UCSD-AML1 (cell line): ENCODE measurements around the gene EEF1AKMT1.

Experiments
- DNase-seq: peaks from one replicate; lab custom pipeline; 2025; ENCODE audit not compliant: unreplicated experiment; lab: John Stamatoyannopoulos, UW

Gene EEF1AKMT1

DNA sequence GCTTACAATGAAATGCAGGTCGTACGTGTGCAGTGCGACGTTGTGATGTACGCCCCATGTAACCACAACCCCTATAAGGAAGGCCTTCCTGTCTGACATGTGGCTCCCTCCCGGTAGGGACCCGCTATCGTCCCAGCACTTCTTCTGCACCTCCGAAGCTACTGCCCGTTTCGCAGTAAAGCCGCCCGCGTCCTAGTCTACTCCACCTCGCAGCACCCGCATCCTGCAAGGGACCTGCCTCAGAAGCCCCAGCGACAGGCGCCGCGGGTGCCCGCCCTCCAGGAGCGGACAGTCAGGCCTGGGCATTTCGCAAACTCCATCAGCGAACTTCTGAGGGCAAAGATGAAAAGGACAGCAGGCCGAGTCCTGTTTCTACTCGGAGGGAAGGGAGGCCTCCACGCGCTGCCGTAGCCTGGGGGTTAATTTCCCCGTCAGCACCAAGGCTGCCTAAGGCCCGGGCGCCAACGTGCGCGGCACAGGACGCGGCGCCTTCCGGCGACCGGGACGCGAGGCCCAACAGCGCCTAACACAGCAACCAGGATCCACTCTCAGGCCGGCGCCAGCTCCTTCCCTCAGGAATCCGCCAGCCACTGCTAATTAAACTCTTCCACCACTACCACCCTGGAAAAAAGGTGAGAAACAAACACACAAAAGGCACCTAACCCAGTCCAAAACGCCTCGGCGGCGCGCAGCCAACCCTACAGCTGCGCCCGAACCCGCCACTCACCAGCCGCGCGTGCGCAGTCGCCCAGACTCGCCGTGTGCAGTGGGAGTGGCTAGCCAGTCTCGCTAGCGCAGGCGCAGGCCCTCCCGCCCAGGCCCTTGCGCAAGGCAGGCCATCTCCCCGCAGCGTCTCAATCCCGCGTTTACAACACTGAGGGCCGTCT, at the start of gene EEF1AKMT1:
Gene EEF1AKMT1 (minus strand): TSS at position 768 of the 887 bp plus-strand sequence. CDS start 16,363 bp downstream, outside the sequence.
- DNase-seq = peak; percentile 87

DNA sequence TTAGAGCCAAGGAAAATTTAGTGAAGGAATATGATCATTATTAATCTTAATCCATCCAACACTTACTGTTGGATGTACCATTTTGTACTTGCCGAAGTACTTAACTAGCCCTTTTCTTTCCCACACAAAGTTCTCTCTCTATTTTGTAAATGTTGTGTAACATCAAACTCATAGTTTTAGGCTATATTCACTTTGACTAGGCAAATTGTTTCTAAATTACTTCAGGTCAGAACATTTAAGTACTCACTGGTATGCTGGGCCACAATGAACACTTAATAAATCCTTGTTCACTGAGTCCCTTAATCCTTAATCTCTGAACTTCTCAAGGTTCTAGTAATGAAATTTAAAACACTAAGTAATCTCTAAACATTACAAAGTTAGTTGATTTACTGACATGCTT, 49.3 kb upstream of the EEF1AKMT1 start:
- DNase-seq = no peak

- DNase-seq = no peak
Observed at GRCh38 chr13:20822406-20822805, 48.6 kb upstream of the EEF1AKMT1 start.

DNA sequence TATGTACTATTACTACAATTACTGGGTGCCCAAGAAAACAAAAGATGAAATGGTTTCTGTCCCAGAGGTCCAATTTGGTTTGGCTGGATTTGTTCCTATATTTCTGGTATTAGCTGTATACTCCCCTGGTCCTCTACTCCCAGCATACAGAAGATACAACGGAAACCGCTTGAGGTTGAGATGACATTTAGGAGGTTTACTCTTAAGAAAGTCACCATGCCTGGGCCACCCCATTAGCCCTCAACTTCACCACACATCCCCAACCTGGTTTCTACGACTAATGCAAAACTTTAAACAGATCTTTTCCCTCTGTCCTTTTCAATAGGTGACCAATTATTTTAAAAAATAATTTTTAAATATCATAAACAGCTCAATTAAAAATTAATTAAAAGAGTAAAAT, 46.0 kb upstream of the EEF1AKMT1 start:
- DNase-seq = no peak

DNA sequence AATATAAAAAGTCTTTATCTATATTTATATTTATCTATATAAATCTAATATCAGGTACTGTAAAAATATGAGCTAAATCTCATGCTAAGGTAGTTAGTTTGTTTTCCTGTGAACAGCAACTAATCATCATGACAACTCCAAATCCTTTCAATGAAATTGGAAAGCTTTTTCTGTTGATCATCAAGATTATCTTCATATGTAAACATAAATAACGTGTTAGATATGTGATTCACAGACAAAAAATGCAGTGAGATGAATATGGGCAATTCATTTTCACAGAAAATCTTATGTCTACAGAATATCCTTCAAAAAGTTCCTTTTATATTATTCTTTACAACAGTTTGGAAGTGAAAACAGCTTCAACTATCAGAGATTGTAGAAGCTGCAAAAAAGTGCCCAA, 41.7 kb upstream of the EEF1AKMT1 start:
- no peak for DNase-seq

DNA sequence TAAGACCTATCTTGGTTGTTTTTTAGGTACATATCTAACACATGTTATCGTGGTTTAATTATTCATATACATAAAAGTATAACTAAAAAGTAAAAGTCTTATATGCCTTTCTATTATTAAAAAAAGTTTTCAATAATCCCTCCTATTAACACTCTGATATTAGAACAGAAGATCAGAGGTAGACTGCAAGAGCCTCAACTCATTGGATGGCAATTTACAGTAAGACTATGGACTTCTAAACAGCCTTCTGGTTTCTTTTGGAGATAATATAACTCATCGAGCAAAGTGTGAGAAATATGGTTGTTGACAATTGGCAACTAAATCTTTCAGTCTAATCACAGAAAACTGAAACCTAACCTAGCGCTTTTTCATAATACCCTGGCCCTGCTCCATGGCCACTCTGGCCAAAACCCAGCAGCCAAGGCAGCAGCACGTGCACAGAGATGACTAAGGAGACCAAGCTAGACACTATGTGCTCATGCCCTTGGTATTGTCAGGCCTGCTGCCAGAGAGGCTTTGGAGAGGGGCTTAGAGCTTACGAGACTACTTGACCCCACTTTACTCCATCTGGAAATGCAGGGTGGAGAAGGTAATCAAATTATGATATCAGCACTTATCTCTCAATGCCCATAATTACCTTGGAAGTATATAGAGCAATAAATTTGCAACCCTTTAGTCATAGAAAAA, 40.6 kb upstream of the EEF1AKMT1 start:
- no peak for DNase-seq

GRCh38 chr13:20812890-20813289, 39.1 kb upstream of the EEF1AKMT1 start:
- no peak for DNase-seq

DNA sequence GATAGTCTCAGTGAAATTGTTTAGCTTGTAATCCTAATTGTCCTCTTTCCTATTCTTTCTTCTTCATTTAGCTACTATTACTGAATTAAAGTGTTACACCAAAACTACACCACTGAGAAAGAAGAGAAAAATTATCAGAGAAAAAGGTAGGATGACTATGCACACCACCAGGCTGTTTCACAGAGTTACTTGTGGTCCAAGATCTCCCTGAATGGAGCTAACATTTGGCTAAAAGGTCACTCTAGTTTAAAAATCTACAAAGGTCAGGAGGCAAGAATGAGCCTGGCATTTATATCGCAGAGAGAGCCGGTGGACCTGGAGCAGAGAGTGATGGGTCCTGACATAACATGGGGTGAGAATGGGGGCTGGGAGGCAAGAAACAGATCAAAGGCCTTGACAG, 37.0 kb upstream of the EEF1AKMT1 start:
- DNase-seq = no peak

GRCh38 chr13:20808874-20809273, 35.1 kb upstream of the EEF1AKMT1 start:
- DNase-seq = no peak

DNA sequence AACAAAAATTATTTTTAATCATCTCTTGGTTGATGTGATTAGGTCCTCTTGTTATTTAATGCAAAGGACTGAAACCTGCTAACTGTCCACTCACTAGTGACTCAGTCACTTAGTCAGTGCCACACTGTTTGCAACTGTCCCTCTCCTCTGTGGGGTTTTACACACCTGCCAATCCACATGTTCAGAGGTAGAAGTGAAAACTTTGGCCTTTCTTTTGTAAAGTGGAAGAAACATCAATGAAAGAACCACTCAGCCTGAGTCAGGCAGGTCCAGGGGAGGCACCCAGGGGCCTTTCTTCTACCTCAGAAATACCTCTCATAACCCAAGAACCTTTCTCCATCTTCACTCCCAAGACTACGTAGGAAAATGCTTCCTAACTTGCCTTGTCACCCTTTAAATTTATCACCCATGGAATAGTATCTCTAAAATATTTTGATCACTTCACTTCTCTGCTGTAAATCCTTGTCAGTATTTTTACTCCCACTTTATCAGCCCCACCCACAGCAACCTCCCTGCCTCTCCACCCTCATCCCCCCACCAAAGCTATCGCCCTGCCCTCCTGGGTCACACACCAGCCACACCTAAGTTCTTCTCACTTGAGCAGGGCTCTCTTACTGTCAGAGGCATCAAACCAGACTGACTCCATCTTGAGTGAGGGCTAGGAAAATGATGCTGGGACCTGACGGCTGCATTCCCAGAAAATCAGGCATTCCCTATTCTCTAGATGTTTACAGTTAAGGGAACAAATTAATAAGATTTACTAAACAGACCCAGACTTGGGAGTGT, 29.6 kb upstream of the EEF1AKMT1 start:
- DNase-seq = no peak

GRCh38 chr13:20801707-20802106, 27.9 kb upstream of the EEF1AKMT1 start:
- DNase-seq = no peak

GRCh38 chr13:20799726-20800416, 26.1 kb upstream of the EEF1AKMT1 start:
- DNase-seq = no peak

- no peak for DNase-seq
Observed at GRCh38 chr13:20798027-20798426, 24.3 kb upstream of the EEF1AKMT1 start.

- no peak for DNase-seq
Observed at GRCh38 chr13:20796791-20797508, 23.2 kb upstream of the EEF1AKMT1 start.

DNA sequence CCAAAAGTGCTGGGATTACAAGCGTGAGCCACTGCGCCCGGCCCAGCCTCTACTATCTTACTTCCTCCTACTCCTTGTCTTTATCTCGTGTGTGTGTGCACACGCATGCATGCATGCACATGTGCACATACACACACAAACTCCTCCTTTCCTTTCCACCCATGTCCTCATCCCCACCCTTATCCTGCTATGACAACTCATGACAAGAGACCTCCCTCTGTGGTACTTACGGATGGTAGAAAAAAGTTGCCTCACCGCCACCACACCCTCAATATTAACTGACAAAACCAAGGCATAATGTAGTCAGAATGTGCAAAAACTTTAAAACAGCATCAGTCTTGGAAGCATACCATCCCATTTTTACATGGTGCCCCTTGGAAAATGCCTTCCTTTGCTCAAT, 15.9 kb upstream of the EEF1AKMT1 start:
- DNase-seq = no peak

DNA sequence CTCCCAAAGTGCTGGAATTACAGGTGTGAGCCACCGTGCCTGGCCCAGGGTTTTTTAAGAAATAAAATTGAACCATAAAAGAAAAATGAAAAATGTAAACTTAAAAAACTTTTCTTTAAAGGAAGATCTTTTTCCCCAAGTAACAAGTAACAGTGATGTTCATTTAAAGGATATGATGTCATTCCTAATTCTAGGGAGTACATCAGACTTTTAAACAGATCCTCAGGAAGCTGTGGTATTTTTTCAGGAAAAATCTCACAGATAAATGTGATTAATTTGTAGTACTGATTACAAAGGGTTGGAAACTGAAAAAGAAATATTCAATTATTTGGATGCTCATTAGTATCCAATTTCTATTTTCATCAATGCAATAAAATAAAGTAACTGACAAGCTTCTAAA, 14.6 kb upstream of the EEF1AKMT1 start:
- DNase-seq = no peak

GRCh38 chr13:20787180-20787579, 13.4 kb upstream of the EEF1AKMT1 start:
- no peak for DNase-seq

DNA sequence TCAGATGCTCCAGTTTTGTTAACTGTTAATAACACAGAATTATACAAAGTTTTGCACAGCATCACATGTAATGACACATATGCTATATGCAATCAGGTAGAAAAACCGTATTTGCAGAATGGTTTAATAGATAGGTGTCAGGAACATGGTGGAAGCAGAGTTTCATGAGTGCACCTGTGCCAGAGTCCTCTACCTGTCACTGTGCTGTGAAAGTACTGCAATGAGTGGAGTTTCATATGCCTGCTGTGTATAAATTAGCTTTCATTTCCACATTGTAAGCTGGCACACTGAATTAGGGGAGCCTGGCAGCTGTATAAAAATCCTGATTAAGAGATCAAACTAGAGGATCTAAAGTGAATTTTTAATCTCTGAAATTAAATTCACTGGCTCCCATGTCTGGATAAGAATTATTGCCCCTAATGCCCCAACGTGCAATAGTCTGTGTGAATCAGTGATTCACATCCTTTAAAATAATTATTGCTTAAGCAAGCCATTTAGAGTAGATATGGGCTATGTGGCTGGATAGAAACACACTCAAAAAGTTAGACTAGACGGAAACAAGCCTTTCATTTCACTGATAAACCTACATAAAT, 8.5 kb upstream of the EEF1AKMT1 start:
- no peak for DNase-seq

- DNase-seq = no peak
Observed at GRCh38 chr13:20780317-20780716, 6.6 kb upstream of the EEF1AKMT1 start.

- no peak for DNase-seq
Observed at GRCh38 chr13:20779405-20779804, 5.6 kb upstream of the EEF1AKMT1 start.
